Stimulated activated CD8-positive, alpha-beta memory T cell treated with anti-CD3 and anti-CD28 coated beads, Interleukin-15, amount 100 ng/mL, for 48 hours (primary cell): ENCODE results near the gene RHOJ.
"Not testable (repeated sequence)": the region's sequence is repeated elsewhere in the genome, so short reads cannot be mapped to it uniquely, and the experiment has no call there.

Source experiments
- DNase-seq, 2 donors: peaks; one replicate each; pipeline ENCODE4 v3.0.0-alpha.2; 2020; ENCODE audit warnings: low read depth in 2 of 2

RHOJ gene

DNA sequence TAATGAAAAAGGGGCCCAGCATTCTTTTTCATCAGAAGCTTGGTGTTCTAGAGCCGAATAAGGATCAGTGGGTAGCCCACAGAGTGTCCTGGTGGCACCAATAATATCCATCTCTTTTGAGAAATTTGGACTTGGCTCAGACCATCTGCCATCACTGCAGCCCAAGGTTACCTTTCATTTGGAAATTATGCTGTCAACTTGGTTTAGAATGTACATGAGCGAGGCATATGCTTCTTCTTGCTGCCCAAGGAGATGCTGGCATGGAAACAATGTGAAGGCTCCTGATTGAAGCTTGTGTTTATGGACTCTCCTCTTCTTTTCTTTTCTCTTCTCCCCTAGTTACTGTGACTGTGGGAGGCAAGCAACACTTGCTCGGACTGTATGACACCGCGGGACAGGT is 64.5 kb downstream of the RHOJ start:
- no peak for DNase-seq

DNA sequence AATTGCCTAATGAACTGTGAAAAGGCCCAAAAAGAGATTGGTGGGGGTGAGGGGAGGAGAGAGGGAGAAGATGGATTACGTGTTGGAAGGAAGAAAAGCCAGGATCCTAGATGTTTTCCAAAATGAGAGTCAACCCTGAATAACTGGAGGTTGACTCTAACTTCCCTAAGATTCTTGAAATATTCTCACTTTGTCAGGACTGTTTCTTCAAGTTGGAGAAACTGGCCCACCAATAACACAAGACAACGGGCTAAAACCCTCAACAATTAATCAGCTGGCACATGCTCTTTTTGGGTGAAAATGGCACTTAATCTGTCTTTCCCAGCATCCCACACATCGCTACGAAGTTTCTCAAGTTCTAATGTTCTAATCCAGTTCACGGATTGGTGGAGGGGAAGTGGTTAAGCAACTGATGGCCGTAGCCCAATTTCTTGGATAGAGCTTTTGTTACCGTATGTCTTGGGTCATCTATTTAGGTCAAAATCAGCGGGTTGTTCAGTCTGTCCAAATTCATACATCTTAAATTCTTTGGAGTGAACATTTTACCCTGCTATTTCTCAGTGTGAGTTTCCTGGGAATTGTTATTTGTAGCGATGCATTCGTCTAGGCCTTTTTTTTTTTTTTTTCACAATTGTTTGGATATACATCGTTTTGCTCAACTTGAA is 65.5 kb downstream of the RHOJ start:
- no peak for DNase-seq

DNA sequence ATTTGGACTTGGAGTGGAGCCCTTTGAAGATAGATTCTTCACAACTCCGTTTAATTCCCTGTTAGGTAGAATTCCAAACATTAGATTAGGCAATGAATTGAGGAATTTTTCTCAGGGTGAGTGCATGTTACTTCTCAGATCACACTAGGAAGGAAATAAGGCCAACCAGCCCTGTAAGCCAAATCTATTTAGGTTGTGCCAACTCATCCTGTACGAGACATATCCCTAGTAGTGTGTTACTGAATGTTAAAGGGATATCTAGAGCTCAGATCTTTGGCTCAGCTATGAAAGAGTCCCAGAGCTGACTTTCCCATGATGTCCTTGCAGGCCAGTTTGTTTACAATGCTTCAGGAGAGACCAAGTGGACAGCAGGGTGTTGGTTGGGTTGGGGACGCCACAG is 68.9 kb downstream of the RHOJ start:
- no peak for DNase-seq

DNA sequence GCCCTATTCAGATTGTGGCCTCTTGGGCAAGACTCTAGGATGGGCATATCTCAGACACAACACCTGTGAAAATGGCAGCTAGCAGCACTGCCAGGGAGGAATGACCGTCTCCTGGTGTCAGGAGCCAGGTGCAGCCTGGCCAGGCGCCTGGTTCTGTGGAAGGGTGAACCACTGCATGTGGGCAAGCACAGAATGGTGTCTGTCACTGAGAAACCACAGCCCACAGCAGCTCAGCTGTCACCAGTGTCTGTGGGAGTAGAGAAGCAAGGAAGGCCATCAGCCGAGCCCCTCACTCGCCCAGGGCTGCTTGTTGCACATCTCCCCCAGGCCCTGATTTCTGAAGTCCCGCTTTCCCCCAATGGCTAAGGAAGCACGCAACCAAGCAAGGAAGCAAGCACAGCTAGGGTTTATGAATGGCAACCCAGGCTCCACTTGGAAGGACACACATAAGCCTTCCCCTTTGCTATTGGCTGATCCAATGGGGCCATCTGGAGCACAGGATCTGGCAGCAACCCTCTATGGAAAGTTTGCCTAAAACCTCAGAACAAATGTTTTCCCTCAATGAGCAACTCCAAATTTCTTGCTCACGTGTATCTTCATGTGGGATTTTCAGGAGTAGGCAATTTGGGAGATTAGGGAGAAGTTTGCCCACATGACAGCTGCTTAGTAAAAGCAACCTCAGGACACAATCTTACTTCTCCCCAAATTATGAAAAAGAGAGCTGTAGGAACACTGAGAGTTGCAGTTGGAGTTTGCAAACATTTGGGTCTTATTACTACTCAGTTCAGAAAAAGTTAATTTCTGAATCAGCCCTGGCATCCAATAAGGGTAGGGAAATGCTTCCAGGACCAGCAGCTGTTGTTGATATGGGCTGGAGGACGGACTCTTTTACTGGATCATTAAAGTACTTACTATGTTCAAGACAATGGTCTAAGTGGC is 69.7 kb downstream of the RHOJ start:
- DNase-seq, result no peak

DNA sequence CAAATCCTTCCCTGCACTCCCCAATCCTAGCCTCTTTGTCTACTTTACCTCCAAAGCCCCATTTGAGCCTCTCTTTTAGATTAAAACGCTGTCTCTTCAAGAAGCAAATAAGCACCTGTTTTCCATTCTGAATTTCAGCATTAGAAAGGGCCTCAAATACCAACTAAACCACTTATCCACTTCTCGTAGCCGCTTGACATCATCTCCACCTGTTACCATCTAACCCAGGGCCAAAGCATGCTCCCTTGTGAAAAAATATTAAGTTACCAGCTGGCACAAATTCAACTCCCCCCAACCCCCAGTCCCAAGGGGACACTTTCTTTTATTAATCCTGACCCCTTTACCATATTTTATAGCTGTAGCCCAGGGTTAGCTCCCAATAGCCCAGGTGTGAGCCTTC is 71.4 kb downstream of the RHOJ start:
- DNase-seq, result no peak

DNA sequence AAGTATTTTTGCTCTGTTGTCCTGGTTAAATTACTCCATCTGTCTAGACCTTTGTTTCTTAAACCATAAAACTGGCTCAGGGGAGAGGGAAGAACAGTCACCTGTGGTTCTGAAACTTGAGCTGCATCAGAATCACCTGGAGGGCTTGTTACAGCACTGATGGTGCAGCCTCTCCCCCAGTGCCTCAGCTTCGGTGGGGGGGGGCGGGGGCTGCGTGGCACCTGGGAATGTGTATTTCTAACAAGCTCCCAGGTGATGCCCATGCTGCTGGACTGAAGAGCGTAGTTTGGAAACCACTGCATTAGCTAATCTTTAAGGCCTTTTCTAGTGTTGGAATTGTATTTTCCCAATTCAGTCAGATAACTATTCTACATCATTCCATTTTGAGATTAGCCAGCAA is 71.8 kb downstream of the RHOJ start:
- no peak for DNase-seq

DNA sequence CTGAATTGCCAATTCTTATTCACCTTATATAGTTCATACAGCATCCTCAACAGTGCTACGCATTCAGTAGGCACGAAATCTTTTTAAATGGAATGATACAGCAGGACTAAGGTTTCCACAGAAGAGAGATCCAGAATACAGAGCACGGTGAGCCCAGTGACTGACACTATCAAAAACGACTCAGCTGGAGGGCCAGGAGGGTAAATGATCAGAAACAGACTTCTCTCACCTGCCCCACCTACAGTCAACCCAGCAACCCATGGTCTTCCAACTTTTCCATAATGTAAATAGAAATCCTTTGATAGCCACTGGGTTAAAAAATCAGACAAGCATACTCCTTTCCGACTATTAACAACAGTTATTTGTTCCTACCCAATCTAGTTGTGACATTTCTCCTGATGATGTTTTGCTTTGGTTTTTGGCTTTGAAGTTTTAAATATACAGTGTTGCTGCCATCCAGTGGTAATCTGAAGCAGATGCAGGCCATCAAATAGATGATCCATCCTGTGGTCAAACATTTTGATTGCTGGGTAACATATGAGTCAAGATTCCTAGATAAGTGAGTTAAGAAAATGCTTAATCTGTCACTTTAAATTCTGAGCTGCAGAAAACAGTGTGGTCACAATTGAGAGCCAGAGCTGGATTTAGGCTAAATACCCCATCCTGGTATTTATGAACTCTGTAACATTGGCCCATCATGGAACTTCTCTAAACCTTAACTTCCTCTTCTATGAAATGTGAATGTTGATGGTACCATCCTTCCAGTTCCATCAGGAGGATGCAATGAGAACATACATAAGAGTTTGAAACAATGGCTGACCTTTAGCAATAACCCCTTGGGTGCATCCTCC is 72.5 kb downstream of the RHOJ start:
- DNase-seq, result no peak

DNA sequence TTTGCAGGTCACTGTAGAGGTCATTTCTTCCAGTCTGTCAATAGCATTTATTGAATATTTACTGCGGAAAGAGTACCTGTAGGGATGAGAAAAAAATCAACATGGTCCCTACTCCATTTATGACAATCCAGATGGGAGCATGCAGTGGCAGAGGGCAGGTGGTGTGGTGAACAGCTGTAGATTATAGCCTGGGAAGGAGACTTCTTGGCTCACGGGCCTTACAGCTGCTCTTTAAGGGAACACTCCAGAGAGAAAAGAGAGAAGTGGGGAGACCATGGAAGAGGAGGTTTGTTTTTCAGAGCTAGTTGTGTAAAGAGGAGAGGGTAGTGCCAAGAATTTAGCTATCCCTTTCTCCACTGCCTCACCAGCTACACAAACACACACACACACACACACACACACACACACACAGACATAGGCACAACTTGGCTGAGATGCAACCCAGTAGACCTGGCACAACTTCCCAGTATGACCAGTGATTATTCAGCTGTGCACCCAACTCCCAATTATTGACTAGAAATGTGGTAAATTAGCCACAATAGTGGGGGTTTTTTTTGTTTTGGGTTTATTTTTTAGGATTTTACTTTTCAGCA is 73.4 kb downstream of the RHOJ start:
- DNase-seq, result no peak

DNA sequence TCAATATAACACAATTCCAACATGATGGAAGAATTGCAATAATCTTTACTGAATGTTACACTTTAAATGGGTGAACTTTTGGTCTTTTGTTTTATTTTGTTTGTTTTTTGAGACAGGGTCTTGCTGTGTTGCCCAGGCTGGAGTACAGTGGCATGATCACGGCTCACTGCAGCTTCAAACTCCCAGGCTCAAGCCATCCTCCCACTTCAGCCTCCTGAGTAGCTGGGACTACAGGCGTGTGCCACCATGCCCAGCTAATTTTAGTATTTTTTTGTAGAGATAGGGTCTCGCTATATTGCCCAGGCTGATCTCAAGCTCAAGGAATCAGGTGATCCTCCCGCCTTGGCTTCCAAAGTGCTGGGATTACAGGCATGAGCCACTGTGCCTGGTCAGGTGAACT is 75.7 kb downstream of the RHOJ start:
- DNase-seq, result not testable (repeated sequence)

DNA sequence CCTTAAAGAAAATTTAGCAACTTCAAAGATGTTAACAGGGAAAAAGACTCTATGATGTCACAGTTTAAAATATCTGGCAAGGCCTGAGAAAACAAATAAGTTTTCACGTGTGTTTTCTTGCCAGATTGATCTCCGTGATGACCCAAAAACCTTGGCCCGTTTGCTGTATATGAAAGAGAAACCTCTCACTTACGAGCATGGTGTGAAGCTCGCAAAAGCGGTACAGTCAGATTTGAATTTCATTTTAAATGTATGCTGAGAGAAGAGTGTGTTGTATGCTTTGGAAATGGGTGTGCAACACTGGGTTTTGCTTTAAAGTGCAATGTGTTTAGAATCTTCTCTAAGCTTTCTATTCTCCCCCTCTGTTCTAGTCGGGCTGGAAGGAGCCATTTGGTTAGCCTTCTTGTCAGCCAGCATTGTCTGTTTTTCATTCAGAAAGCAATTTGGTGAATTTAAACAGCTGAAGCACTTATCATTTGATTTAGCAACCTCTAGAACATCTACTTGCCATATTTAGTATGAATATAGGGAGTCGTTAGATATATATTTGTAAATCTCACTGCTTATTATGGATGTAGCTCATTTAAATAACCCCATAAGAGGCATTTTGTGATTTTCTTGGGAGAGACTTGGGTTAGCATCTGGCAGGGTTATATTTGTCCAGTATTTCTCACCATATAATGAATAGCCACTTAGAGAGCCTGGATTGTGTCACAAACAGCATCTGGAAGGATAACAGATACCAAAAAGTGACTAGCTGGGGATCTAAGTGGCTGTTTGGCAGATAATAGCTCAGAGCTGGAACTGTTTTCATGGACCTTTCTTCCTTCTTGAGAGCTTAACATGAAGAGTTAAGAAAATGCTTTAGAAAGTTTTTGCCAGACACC is 79.0 kb downstream of the RHOJ start:
- no peak for DNase-seq

DNA sequence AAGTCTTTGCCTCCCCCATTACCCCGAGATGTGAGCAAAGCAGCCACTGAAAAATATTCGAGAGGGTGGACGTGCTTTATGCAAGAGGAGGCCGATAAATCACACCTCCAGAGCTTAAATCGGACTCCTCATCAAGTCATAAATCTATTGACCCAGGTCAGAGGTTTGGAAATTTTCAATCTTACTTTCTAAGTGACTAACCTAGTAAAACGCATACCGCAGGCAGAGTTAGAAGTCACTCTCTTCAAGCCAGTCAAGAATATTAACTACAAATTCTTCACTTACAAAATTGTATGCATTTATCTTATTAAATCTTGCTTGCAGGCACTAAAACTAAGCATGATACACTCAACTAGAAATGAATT is 79.6 kb downstream of the RHOJ start:
- DNase-seq, result no peak

DNA sequence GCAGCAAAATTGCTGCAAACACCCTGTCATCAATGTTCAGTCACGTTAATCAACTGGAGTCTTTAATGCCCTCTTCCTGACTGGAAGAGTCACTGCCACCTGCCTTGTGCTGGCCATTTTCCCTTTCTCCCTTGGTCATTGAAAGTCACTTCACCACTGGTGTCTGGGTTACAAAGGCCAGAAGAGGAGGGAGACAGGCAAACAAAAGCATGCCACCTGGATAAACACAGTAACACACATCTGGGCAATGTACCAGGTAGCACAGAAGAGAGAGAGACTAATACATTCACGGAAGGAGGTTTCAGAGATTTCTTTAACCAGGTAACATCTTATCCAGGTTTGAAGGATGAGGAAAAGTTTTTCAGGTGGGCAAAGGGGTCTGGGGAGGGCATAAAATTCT is 81.8 kb downstream of the RHOJ start:
- no peak for DNase-seq

DNA sequence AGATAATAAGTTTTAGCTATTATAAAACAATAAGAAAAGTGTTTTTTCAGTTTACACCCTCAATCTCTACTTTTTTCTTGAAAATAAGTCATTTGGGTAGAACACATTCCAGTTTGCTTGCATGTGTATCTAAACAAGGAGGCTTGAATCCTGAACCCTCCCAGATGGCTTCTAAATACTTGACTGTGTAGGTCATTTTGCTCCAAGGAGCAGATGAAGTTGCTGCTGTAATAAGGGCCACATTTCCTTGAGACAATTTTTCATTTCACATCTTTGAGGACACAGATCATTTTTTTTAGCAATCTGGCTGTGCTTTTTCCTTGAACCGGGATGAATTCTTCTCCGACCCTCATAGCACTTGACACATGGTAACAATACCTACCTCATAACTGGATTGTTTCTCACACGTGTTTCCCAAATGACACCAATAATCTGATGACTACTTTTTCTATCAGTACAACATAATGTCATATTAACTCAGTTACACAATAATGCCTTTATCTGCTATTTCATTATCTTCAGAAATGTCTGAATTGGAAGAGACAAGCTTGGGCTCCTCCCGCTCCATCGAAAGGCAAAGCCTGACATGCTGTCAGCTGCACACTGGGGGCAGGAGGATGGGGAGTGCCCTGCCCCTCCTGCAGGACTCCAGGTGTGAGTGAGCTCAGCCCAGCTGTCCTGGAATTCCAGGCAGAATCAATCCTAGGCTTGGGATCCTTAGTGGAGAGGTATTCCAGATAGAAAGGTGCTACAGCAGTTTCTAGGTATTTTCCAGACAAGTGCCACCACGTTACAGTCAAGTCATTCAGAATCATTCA is 83.6 kb downstream of the RHOJ start:
- no peak for DNase-seq

DNA sequence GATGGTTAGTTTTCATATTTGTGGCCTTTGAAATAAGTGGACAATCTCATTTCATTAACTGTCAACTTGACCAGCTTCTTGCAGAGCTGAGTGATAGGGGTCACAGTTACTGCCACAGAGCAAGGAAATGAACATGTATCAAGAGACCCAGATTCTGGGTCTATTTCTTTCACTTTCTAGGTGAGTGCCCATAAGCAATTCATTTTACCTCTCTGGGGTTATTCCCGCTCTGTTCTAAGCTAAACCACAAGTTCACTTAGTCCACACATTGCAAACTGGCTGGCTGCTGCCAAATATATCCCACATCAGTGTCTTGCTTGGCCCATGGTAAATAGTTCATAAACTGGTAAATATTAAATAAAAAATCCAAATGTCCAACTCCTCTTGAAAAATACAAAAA is 84.6 kb downstream of the RHOJ start:
- DNase-seq, result no peak

DNA sequence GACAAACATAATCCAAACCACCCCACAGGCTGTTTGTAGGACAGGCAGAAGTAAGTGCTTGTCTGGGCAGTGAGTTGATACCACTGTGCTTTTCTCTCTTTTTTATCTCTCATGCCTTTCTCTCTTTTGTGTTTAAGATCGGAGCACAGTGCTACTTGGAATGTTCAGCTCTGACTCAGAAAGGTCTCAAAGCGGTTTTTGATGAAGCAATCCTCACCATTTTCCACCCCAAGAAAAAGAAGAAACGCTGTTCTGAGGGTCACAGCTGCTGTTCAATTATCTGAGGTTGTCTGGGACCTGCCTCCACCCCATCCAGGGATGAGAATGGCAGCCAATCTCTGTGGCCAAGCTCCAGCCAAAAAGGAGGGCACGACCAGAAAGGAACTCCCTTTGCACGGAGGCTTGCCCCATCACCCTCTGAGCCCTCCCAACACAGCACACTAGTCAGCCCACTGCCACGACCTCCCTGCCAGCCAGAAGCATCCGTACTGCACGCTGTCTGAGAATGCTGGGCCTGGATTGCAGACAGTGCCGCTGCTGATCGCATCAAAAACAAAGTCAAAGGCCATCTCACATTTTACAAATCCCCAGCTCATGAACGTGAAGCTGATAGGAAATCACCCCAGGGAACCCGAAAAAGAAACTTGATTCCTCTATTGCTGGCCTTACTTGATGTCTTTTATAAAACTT is 86.6 kb downstream of the RHOJ start:
- DNase-seq, result no peak

DNA sequence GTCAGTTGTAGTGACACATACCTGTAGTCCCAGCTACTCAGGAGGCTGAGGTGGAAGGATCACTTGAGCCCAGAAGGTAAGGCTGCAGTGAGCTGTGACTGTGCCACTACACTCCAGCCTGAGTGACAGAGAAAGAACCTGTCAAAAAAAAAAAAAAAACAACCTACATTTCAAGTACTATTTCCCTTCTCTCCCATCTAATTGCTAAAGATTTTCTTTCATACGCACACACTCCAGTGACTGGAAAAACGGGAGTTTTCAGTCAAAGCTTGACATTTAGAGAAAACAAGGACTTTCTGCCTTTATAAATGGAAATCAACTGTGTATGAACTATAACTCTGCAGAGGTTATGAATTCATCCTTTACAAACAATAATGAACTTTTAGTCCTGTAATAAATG is 88.6 kb downstream of the RHOJ start:
- DNase-seq, result no peak

DNA sequence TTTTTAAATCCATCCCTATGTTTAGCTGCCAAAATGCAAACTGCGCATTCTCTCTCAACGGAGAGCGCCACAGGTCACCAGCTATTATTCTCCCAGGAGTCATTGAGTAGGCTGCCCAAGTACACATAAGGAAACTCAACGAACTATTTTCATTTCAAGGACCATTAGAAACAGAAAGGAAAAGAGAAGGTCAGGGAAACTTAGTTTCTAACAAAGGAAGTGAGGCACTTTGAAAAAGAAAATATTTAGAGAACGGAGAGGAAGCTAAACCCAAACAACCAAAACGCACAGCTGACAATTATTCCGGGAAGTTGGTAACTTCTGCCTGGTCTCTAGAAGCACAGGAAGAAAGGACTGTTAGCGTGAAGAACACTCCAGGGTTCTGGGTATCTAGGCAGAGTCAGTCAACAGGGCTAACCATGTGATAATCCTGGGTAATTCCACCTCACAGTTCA is 91.0 kb downstream of the RHOJ start:
- DNase-seq, result no peak

DNA sequence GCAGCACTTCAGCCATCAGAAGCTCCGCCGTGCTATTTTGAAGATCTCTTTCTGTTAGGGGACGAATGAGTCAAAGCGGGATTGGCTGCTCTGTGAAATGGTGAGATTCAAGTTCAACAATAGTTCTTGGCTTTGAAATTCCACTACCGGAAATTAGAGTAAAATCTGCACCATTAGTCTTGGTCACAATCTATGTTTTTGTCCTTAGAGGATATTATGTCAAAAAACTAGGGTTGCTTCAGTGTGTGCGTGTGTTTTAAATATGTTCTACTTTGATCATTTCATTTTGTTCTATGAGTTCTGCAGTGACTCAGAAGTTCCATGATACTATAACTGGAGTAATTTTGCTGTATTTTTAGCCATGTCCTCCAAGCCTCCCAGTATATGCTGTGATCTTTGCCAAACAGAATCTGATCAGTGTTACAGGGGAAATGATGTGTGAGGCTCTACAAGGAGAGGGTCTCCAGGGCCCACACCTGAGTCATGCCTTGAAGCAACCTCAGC is 91.9 kb downstream of the RHOJ start:
- DNase-seq, result no peak

DNA sequence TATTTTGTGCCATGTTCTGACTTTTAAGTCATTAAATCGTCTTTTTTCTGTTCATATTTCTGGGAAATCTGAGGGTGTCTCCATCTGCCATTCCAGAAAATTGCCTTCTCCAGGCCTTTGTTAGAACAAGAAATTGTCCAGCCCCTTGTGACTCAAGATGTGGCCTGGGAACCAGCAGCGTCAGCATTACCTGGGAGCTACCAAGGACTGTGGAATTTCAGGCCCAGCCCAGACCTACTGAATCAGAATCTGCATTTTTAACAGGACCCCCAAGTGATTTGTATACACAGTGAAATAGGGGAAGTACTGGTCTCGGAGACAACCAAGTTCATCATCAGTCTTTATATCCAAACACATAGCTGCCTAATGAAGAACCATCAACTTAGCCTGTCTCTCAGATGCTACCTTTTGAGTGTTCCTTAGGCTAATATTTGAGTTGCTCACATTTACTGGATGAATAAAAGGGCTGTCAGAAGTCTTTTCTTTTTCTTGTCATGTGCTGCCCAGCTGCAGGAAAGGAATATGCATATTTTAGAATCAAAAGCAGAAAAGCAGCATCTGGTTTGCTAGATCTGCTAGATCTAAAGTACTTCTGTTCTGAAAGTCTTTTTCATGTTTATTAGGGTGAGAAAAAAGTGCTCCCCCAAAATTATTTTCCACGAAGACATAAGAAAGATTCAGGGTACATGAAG is 93.3 kb downstream of the RHOJ start:
- DNase-seq, result no peak
